Measurements from ENCODE around the gene HS2ST1. TPM values are rescaled to one million over a fixed set of nuclear protein-coding genes. Genes with fewer than 3 reads are reported as not detected.
"Not testable (repeated sequence)": the region's sequence is repeated elsewhere in the genome, so short reads cannot be mapped to it uniquely, and the experiment has no call there.

The HS2ST1 gene
- total RNA-seq, 3 donors from 2014 or later: 17.7 to 18.0 (median 17.8) TPM

GRCh38 chr1:86975993-86976550 is 61.6 kb downstream of the HS2ST1 start:
- intact Hi-C loops (cut with DNase I; ENCODE audit: low total_unique reads): loop anchor here (10.0 kb wide), 1 partner anchor 141 kb away; no protein-coding TSS in a partner anchor
- no peak for TF ChIP-seq POLR2AphosphoS5 (IDR thresholded peaks at IDR 0.05)
- DNase-seq (ENCODE audit: low spot score in 2 of 2): no peak
- H3K36me3 ChIP-seq: no peaks in the 10 kb centered on the region
- no peak overlapping the region for H3K4me3 ChIP-seq
- H3K27ac ChIP-seq: no peak overlapping the region
- H3K4me1 ChIP-seq: no peaks in the 10 kb centered on the region
- no peaks in the 10 kb centered on the region for H3K9me3 ChIP-seq
- H3K27me3 ChIP-seq: no peaks in the 10 kb centered on the region

- intact Hi-C loops (cut with DNase I; ENCODE audit: low total_unique reads): loop anchor here (10.0 kb wide), 1 partner anchor 142 kb away; no protein-coding TSS in a partner anchor
- Histone ChIP-seq H3K27me3 (no peaks in the 10 kb centered on the region), H3K9me3 (no peaks in the 10 kb centered on the region), H3K4me3 (no peak overlapping the region), H3K36me3 (no peaks in the 10 kb centered on the region), H3K4me1 (no peaks in the 10 kb centered on the region), H3K27ac (no peak overlapping the region)
- no peak for TF ChIP-seq POLR2AphosphoS5 (IDR thresholded peaks at IDR 0.05)
- no peak for TF ChIP-seq POLR2A (IDR thresholded peaks at IDR 0.05)
- DNase-seq (ENCODE audit: low spot score in 2 of 2): no peak
Measured at GRCh38 chr1:86976664-86977063, 62.2 kb downstream of the HS2ST1 start.

GRCh38 chr1:86981482-86982213 is 67.2 kb downstream of the HS2ST1 start:
- TF ChIP-seq POLR2AphosphoS5 (IDR thresholded peaks at IDR 0.05) (no peak), CTCF (IDR thresholded peaks at IDR 0.05) (no peak), POLR2A (IDR thresholded peaks at IDR 0.05) (no peak)
- no peaks in the 10 kb centered on the region for H3K4me1 ChIP-seq

GRCh38 chr1:86983677-86984076 is 69.2 kb downstream of the HS2ST1 start:
- H3K9me3 ChIP-seq; H3K27ac ChIP-seq; H3K4me1 ChIP-seq; intact Hi-C loops (cut with DNase I; ENCODE audit: low total_unique reads); H3K4me3 ChIP-seq; DNase-seq (ENCODE audit: low spot score in 2 of 2); H3K36me3 ChIP-seq; H3K27me3 ChIP-seq: not testable (repeated sequence)

More at GRCh38 chr1:86981482-86982213, 67.2 kb downstream of the HS2ST1 start:
- DNase-seq (ENCODE audit: low spot score in 2 of 2): no peak
- intact Hi-C loops (cut with DNase I; ENCODE audit: low total_unique reads): no loop called here
- no peaks in the 10 kb centered on the region for H3K36me3 ChIP-seq
- no peak overlapping the region for H3K27ac ChIP-seq
- no peak overlapping the region for H3K4me3 ChIP-seq
- H3K27me3 ChIP-seq: no peaks in the 10 kb centered on the region
- no peaks in the 10 kb centered on the region for H3K9me3 ChIP-seq

GRCh38 chr1:86987446-86987845 is 73.0 kb downstream of the HS2ST1 start:
- TF ChIP-seq POLR2A (IDR thresholded peaks at IDR 0.05) (no peak), POLR2AphosphoS5 (IDR thresholded peaks at IDR 0.05) (no peak), CTCF (IDR thresholded peaks at IDR 0.05) (no peak)
- no peaks in the 10 kb centered on the region for H3K27me3 ChIP-seq
- no peaks in the 10 kb centered on the region for H3K36me3 ChIP-seq
- DNase-seq (ENCODE audit: low spot score in 2 of 2): no peak
- no peak overlapping the region for H3K4me3 ChIP-seq
- intact Hi-C loops (cut with DNase I; ENCODE audit: low total_unique reads): no loop called here
- no peak overlapping the region for H3K27ac ChIP-seq
- no peaks in the 10 kb centered on the region for H3K9me3 ChIP-seq
- no peaks in the 10 kb centered on the region for H3K4me1 ChIP-seq

- no peak overlapping the region for H3K4me3 ChIP-seq
- H3K27ac ChIP-seq: no peak overlapping the region
- no peaks in the 10 kb centered on the region for H3K4me1 ChIP-seq
- no peaks in the 10 kb centered on the region for H3K36me3 ChIP-seq
- no peak for DNase-seq (ENCODE audit: low spot score in 2 of 2)
- TF ChIP-seq POLR2A (IDR thresholded peaks at IDR 0.05) (no peak), CTCF (IDR thresholded peaks at IDR 0.05) (no peak), POLR2AphosphoS5 (IDR thresholded peaks at IDR 0.05) (no peak)
- intact Hi-C loops (cut with DNase I; ENCODE audit: low total_unique reads): no loop called here
- H3K9me3 ChIP-seq: no peaks in the 10 kb centered on the region
- no peaks in the 10 kb centered on the region for H3K27me3 ChIP-seq
Measured at GRCh38 chr1:86988835-86989234, 74.4 kb downstream of the HS2ST1 start.

- H3K36me3 ChIP-seq; H3K4me1 ChIP-seq; H3K4me3 ChIP-seq; DNase-seq (ENCODE audit: low spot score in 2 of 2); H3K27me3 ChIP-seq; intact Hi-C loops (cut with DNase I; ENCODE audit: low total_unique reads); H3K27ac ChIP-seq; H3K9me3 ChIP-seq: not testable (repeated sequence)
Measured at GRCh38 chr1:86989690-86990089, 75.3 kb downstream of the HS2ST1 start.

All from breast epithelium (tissue), 4 donors.